ENCODE results near the gene SORCS2.

- TF ChIP-seq CTCF (IDR thresholded peaks at IDR 0.05; ENCODE audit: low read length) (no peak), EZH2 (IDR thresholded peaks at IDR 0.05; ENCODE audit: borderline replicate concordance, low read length) (no peak)
Measured at GRCh38 chr4:7299010-7299907, 106.9 kb downstream of the SORCS2 start.

All from OCI-LY1 (cell line).